Central memory CD8-positive, alpha-beta T cell (primary cell): Measurements from ENCODE around the gene EEA1.
A peak's percentile ranks its signal among the peaks of the same experiment; 100 is the strongest.
"Not testable (repeated sequence)": the region's sequence is repeated elsewhere in the genome, so short reads cannot be mapped to it uniquely, and the experiment has no call there.

ENCODE experiments used
- ATAC-seq: fragments of 150-1000 bp; cut with Tn5 transposase; replicated peaks from 2 replicates; pipeline ENCODE4 v1.10.0; 2022; ENCODE audit warnings: mild to moderate bottlenecking, moderate FRiP score, moderate number of reproducible peaks; ENCODE audit not compliant: poor library complexity, severe bottlenecking; ENCODE audit errors: extremely low read depth
- DNase-seq, 2 donors: peaks; one replicate each; pipeline ENCODE4 v3.0.0; 2021; ENCODE audit warnings: low spot score in 2 of 2
- H3K27ac Mint-ChIP-seq: one replicate; pipeline ENCODE4 v1.8.0; 2022; ENCODE audit warnings: low read depth, mild to moderate bottlenecking, moderate library complexity, mixed read lengths
- H3K27me3 Mint-ChIP-seq: one replicate; pipeline ENCODE4 v1.8.0; 2022; ENCODE audit warnings: mixed read lengths
- H3K36me3 Mint-ChIP-seq: one replicate; pipeline ENCODE4 v1.8.0; 2022; ENCODE audit warnings: mild to moderate bottlenecking, moderate library complexity, mixed read lengths; ENCODE audit not compliant: insufficient read depth
- H3K4me1 Mint-ChIP-seq: one replicate; pipeline ENCODE4 v1.8.0; 2022; ENCODE audit warnings: mixed read lengths
- H3K4me3 Mint-ChIP-seq: one replicate; pipeline ENCODE4 v1.8.0; 2022; ENCODE audit warnings: mild to moderate bottlenecking, moderate library complexity, mixed read lengths
- H3K9me3 Mint-ChIP-seq: one replicate; pipeline ENCODE4 v1.8.0; 2022; ENCODE audit warnings: mixed read lengths

The EEA1 gene

DNA sequence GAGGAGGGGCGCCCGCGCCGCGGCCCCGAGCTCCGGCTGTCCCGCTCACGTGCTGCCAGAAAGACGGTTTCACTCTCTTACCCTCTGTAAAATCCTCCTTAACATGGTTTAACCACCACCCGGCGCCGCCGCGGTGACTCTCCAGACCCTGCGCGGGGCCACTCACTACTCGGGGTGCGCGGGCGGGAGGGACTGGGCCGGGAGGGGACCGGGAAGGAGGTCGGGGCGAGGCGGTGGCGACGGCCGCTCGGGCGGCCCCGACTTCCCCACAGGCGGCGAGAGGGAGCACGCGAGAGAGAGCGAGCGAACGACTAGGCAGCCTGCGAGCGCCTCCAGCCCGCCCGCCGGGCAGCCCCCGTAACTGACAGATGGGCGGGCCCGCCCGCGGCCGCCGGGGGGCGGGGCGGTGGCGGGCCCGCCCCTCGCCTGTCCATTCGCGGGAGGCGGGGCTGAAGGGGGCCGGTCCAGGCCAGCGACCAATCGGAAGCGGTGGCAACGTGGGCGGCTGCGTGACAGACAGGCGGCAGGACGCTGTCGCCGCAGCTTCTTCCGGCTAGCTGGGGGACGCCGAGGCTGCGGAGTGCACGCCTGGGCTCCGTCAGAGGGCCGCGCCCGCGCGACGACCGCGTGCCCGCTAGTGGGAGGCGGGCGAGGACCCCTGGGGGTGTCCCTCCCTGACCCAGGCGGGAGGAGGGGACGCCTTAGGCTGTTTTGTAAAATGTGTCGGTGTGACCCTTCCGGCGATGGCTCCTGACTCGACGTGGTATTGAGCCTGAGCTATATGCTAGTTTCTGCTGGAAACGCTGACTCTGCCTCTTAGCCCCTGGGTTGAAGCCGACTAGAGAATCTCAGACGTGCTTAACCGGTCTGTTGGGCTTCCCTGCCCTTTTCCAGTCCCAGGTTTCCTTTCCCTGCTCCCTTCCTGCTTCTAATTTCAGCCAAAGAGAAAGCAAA is at the start of gene EEA1:
EEA1 (minus strand) TSS at position 334 of the 954 bp plus-strand sequence; CDS start at position 105, 229 bp downstream.
- DNase-seq (peak; percentile 86 to 89), ATAC-seq (peak; percentile 82)
- Mint-ChIP-seq H3K27ac (peak within 1 kb of the TSS; percentile 81), H3K27me3 (no peaks in the 10 kb centered on the region), H3K4me1 (peaks cover 21% of the 10 kb centered on the region), H3K4me3 (peak within 1 kb of the TSS; percentile 78), H3K36me3 (peaks cover 12% of the 10 kb centered on the region), H3K9me3 (no peaks in the 10 kb centered on the region)

DNA sequence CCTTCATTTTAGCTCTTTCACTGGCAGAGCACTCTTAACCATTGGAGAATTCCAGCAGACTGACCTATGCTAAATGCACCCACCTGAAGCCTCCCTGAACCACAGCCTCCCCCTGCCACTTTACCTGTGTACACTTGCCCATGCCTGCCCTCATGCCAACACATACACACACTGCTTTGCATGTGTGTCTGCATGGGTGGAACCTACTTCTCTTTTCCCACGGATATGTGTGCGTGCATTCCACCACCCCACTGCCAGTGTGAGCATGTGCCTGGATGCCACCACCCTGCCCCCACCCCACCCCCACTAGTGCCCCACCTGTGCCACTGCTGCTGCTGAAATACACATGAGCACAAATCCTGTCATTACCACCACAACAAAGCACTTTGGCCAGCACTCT is 49.5 kb upstream of the EEA1 start:
- Mint-ChIP-seq H3K4me3 (no peak overlapping the region), H3K4me1 (no peaks in the 10 kb centered on the region), H3K36me3 (no peaks in the 10 kb centered on the region), H3K27ac (no peak overlapping the region), H3K9me3 (no peaks in the 10 kb centered on the region), H3K27me3 (peaks cover 20% of the 10 kb centered on the region)
- ATAC-seq (no peak), DNase-seq (no peak)

DNA sequence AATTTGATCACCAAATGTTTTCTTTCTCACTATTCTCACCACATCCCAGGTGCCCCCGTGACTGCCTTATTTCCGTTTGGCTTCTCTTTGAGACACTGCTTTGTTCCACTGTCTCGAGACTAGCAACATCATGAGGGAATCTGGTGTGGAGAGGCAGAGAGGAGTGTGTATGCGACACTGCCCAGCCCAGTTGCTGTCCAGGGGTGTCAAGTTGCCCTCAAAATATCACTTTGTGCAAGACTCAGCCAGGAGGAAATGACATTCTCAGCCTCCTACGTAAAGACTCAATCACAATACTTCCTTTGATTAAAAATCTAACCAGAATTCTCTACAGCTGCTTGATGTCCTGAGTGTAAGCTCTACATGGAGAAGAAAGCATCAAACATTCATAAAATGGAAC is 48.2 kb upstream of the EEA1 start:
- peaks cover 25% of the 10 kb centered on the region for H3K27me3 Mint-ChIP-seq
- DNase-seq (no peak), ATAC-seq (no peak)
- no peaks in the 10 kb centered on the region for H3K36me3 Mint-ChIP-seq
- no peaks in the 10 kb centered on the region for H3K9me3 Mint-ChIP-seq
- H3K27ac Mint-ChIP-seq = no peak overlapping the region
- H3K4me3 Mint-ChIP-seq = no peak overlapping the region
- no peaks in the 10 kb centered on the region for H3K4me1 Mint-ChIP-seq

DNA sequence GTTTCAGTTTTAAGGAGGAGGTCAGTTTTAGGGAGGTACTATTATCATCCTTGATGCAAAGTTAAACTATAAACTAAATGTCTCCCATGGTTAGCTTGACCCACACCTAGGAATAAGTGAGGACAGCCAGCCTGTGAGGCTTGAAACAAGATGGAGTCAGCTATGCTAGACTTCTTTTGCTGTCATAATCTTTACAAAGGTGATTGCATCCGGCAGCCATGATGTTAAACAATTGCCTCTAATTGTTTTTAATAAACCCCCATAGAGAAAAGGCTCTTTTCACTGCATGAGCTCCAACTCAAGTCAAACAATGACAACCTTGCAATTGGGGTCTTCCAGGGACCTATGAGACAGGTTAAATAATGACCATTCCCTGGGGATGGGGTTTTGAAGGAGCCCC is 45.7 kb upstream of the EEA1 start:
- Mint-ChIP-seq H3K27ac (no peak overlapping the region), H3K27me3 (peaks cover 29% of the 10 kb centered on the region), H3K4me3 (no peak overlapping the region), H3K9me3 (no peaks in the 10 kb centered on the region), H3K4me1 (no peaks in the 10 kb centered on the region), H3K36me3 (no peaks in the 10 kb centered on the region)
- ATAC-seq (no peak), DNase-seq (no peak)

DNA sequence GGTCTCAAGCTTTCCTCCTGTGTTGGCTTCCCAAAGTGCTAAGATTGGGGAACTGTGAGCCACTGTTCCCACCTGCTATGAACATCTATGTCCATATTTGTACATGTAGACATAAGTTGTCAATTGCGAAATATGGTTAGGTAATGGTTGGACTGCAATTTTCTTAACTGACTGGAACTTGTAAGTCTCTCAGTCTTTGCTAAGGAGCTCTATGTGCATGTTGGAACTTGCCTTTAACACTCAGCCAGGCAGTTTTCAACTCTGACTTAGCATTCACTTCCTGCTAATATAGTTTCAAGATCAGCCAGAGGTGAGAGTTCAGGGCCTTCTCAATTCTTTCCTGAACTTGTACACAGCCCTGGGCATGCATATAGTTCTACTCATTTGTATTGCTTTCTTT is 44.5 kb upstream of the EEA1 start:
- no peaks in the 10 kb centered on the region for H3K36me3 Mint-ChIP-seq
- no peaks in the 10 kb centered on the region for H3K9me3 Mint-ChIP-seq
- ATAC-seq (no peak), DNase-seq (no peak)
- H3K4me3 Mint-ChIP-seq = no peak overlapping the region
- H3K4me1 Mint-ChIP-seq = no peaks in the 10 kb centered on the region
- no peak overlapping the region for H3K27ac Mint-ChIP-seq
- H3K27me3 Mint-ChIP-seq = peaks cover 29% of the 10 kb centered on the region

DNA sequence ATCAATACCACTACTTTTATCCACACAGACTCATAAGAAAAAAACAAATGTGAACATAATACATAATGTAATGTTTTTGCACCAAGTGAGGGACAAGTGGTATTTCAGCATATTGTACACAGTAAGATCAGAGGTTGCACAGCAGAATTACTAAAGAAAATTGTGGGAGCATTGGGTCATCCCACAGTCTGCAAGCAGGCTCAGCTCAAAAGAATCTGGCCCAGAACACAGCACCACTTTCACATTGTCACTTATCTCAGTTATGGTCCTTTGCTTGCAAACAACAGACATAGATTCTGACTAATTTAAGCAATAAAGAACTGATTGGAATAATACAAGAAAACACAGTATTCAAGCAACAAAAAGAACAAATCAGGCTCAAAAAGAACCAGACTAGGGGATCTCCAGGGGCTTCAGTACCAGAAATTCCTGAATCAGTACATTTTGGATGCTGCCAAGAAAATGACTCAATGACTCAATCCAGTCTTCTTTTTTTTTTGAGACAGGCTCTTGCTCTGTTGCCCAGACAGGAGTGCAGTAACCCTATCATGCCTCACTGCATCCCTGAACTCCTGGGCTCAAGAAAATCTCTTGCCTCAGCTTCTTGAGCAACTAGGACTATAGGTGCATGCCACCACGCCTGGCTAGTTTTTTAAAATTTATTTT is 42.9 kb upstream of the EEA1 start:
- H3K27me3 Mint-ChIP-seq = peaks cover 19% of the 10 kb centered on the region
- no peaks in the 10 kb centered on the region for H3K36me3 Mint-ChIP-seq
- no peak overlapping the region for H3K4me3 Mint-ChIP-seq
- H3K27ac Mint-ChIP-seq = no peak overlapping the region
- no peaks in the 10 kb centered on the region for H3K9me3 Mint-ChIP-seq
- no peaks in the 10 kb centered on the region for H3K4me1 Mint-ChIP-seq
- ATAC-seq (no peak), DNase-seq (no peak)

DNA sequence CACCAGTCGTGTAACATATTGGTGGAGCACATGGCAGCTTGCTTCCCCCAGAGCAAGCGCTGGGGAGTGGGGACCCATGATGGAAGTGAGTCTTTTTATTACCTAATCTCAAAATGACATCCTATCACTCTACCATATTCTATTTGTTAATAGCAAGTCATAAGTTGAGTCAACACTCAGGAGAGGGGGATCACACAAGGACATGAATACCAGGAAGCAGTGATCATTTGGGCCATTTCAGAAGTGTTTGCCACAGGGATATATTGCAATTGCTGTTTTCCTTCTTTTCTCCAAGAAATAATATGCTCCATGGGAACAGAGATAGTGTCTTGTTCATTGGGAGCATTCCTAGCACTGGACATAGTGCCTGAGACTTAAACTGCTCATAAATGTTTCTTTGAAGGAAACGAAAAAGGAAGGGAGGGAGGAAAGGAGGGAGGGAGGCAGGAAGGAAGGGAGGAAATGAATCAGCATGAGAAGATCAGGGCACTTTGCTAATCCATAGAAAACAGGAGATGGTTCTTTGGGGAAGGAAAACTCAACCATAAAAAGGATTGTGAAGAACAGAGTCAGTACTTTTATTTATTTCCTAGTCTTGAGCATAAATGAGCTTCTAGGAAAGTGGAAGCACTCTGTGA is 39.2 kb upstream of the EEA1 start:
- Mint-ChIP-seq H3K27ac (no peak overlapping the region), H3K36me3 (no peaks in the 10 kb centered on the region), H3K4me3 (no peak overlapping the region), H3K9me3 (no peaks in the 10 kb centered on the region), H3K4me1 (no peaks in the 10 kb centered on the region), H3K27me3 (peaks cover 9% of the 10 kb centered on the region)
- no peak for DNase-seq
- no peak for ATAC-seq

DNA sequence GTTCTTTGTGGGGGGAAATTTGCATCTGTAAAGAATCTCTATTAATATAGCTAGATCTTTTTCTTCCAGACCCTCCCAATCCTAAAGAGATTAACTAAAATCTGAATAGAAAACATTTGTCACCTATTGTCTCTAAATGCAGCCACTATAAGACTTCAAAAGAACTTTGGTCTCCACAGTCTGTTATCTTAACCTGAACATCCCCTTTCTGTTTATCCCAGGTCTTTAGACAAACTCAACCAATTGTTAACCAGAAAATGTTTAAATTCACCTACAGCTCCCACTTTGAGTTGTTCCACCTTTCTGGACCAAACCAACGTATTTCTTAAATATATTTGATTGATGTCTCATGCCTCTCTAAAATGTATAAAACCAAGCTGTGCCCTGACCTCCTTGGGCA is 35.3 kb upstream of the EEA1 start:
- not testable (repeated sequence) for H3K4me1 Mint-ChIP-seq, H3K27ac Mint-ChIP-seq, H3K27me3 Mint-ChIP-seq, H3K36me3 Mint-ChIP-seq, ATAC-seq, DNase-seq, H3K4me3 Mint-ChIP-seq, H3K9me3 Mint-ChIP-seq

DNA sequence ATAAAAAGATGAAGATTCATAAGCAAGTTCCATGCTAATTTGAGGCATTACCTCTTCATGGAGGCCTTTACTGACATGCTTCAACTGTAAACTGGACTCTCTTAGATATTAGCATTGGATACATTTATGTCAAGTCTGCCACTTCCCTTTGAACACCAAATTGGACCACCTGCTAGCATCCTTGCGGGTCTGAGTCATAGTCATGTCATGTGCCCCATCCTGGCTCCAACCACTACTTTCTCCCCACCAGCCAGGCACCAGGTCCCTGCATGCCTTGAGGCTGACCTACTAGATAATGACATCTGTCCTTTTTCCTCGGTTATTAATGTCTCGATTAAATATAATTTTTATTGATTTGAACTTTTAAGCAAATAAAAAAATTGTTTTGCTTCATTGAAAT is 32.9 kb upstream of the EEA1 start:
- Mint-ChIP-seq H3K4me3 (no peak overlapping the region), H3K4me1 (no peaks in the 10 kb centered on the region), H3K27me3 (no peaks in the 10 kb centered on the region), H3K36me3 (no peaks in the 10 kb centered on the region), H3K9me3 (no peaks in the 10 kb centered on the region), H3K27ac (no peak overlapping the region)
- no peak for DNase-seq
- no peak for ATAC-seq

DNA sequence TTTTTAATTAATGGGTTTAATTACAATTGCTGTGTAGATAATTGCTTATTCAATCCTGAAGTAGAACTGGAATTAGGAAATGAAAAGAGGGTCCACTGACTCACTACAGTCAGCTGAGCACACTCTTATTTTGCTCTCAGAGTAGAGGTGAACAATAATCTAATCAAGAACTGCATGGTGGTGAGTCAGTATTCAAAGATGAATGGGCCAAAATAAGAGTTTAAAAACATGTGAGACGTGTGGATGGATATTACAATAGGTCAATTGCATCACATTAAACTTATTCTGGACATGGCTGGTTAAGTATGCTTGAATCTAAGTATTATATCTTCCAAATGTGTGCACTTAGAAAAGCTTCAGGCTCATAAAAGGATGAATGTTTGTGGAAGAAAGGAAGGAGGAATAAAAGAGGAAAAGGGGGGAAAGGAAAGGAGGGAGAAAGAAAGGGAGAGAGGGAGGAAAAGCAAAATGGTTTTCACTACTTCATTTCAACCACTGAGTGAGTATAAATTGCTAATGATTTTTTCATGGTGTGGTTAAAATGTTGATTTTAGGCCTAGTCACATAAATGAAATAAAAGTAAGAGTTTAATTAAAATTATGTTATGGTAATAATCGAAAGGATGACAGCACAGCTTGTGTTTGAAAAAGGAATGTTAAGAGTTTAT is 27.0 kb upstream of the EEA1 start:
- Mint-ChIP-seq H3K27me3 (no peaks in the 10 kb centered on the region), H3K4me3 (no peak overlapping the region), H3K36me3 (no peaks in the 10 kb centered on the region), H3K9me3 (no peaks in the 10 kb centered on the region), H3K4me1 (no peaks in the 10 kb centered on the region), H3K27ac (no peak overlapping the region)
- ATAC-seq (no peak), DNase-seq (no peak)

DNA sequence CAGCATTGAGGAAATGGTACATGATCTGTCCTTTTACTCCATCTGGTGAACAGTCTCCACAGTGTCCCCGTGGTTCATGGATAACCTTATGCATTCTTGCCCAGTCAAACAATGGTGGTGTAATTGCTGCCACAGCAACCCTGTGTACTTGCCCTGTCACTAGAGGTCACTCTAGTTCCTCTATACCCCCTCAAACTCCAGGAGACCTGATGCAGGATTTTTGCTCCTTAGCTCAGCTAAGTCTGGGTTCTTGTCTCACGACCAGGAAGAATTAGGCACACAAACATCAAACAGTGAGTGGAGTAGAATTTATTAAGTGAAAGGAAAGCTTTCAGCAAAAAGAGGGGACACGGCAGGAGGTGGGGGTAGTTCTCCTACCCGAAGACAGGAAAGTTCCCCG is 24.7 kb upstream of the EEA1 start:
- peaks cover 18% of the 10 kb centered on the region for H3K27me3 Mint-ChIP-seq
- no peak for ATAC-seq
- DNase-seq = no peak
- H3K4me3 Mint-ChIP-seq = no peak overlapping the region
- H3K27ac Mint-ChIP-seq = no peak overlapping the region
- H3K4me1 Mint-ChIP-seq = no peaks in the 10 kb centered on the region
- no peaks in the 10 kb centered on the region for H3K9me3 Mint-ChIP-seq
- no peaks in the 10 kb centered on the region for H3K36me3 Mint-ChIP-seq

DNA sequence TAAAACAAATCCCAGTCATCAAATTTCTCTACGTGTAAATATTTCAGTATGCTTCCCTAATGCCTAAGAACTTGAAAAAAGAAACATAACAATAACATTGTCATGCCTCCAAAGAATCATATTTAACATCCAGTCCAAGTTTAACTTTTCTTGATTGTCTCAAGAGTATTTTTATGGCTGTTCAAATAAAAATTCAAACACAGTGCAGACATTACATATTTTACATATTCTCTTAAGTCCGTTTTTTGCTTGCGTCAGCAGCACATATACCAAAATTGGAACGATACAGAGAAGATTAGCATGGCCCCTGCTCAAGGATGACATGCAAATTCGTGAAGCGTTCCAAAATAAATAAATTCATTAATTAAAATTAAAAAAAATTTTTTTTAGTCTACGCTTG is 23.3 kb upstream of the EEA1 start:
- H3K27me3 Mint-ChIP-seq = peaks cover 19% of the 10 kb centered on the region
- ATAC-seq (no peak), DNase-seq (no peak)
- no peak overlapping the region for H3K27ac Mint-ChIP-seq
- H3K9me3 Mint-ChIP-seq = no peaks in the 10 kb centered on the region
- H3K4me1 Mint-ChIP-seq = no peaks in the 10 kb centered on the region
- no peak overlapping the region for H3K4me3 Mint-ChIP-seq
- H3K36me3 Mint-ChIP-seq = no peaks in the 10 kb centered on the region
